Breast epithelium (tissue), 3 donors: Measurements from ENCODE around the gene SUSD6.

Experiments used
- CTCF ChIP-seq, 3 donors: fragments of 450-650 bp; IDR thresholded peaks; one replicate each; pipeline ENCODE4 v1.5.1; 2016 to 2017; ENCODE audit warnings: antibody characterized with exemption in 3 of 3, mild to moderate bottlenecking in 3 of 3, moderate library complexity in 3 of 3
- POLR2A ChIP-seq: fragments of 450-650 bp; IDR thresholded peaks from one replicate; pipeline ENCODE4 v1.6.1; 2016; ENCODE audit warnings: antibody characterized with exemption, mild to moderate bottlenecking, moderate library complexity
- POLR2AphosphoS5 ChIP-seq, 3 donors: sonication (generic); formaldehyde crosslinking; IDR thresholded peaks; one replicate each; pipeline ENCODE4 v1.6.1; 2017; ENCODE audit warnings: antibody characterized with exemption in 3 of 3

DNA sequence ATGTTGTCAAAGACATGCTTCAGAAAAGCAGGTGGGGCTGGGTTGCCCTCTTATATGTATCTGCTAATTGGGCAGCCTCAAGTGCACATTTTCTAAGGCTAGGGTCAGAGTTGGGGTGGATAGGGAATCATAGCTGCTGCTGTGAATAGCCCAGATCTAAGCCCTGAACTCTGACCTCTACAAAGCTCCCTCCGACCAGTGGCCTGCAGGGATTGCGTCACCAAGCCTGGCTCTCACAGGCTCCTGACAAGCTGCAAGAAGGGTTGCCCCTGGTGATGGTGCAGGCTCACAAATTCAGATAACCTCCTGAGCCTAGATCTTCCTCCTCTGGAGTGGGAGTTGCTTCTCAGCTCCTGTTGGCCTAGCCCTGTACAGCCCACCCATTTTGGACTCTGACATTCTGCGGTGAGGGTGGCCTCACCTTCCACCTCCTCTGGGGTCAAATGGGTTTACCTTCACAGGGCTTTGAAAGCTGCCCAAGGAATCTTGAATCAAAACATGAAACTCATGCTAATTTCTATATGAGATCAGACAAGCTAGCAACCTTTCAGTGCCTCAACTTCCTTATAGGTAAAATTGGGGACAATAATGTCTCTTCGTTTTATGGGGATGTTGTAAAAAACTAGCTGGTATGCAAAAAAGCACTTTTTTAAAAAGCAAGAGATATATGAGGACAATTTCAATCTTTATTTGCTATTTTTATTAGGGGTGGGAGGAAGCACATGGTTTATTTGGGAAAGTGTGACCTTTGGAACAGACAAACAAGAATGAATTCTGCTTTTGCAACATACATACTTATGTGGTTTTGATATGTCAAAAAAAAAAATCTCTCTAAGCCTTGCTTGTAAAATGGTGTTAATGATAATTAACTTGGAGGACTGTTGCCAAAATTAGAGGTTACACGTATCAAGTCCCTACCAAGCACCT lies 4.9 kb upstream of the SUSD6 start:
- no peak for TF ChIP-seq CTCF (IDR thresholded peaks at IDR 0.05)
- no peak for TF ChIP-seq POLR2A
- no peak for TF ChIP-seq POLR2AphosphoS5 (IDR thresholded peaks at IDR 0.05)
